ENCODE data around the gene FBXL13. TPM values are rescaled to one million over a fixed set of nuclear protein-coding genes. Genes with fewer than 3 reads are reported as not detected.

The FBXL13 gene
- total and polyA plus RNA-seq, 2 experiments from 2014 or later: 0.24 to 0.43 TPM

- Histone ChIP-seq H3K9ac (no peak overlapping the region), H3K27me3 (replicated peaks; ENCODE audit: insufficient read depth) (no peaks in the 10 kb centered on the region), H3K9me3 (ENCODE audit: low read depth) (no peaks in the 10 kb centered on the region), H3K4me3 (no peak overlapping the region), H3K4me1 (ENCODE audit: insufficient read depth) (peaks cover 7% of the 10 kb centered on the region; the same call in 1 of the 2 replicates), H2AFZ (no peak overlapping the region), H3K36me3 (ENCODE audit: low read depth) (no peaks in the 10 kb centered on the region), H3K4me2 (ENCODE audit: unreplicated experiment) (no peak overlapping the region), H3K9me2 (ENCODE audit: insufficient read depth) (no peaks in the 10 kb centered on the region), H3K27ac (no peak overlapping the region), H3F3A (ENCODE audit: insufficient read depth) (no peaks in the 10 kb centered on the region; the same call in 1 of the 2 replicates), H4K20me1 (ENCODE audit: insufficient read depth) (no peaks in the 10 kb centered on the region), H3K79me2 (ENCODE audit: insufficient read depth) (peaks cover 61% of the 10 kb centered on the region)
- TF ChIP-seq EZH2 (IDR thresholded peaks at IDR 0.05; ENCODE audit: insufficient read depth, poor library complexity, severe bottlenecking): no peak
- TF ChIP-seq EZH2phosphoT487 (IDR thresholded peaks at IDR 0.05; ENCODE audit: insufficient read depth, low read depth): no peak
- no peak for DNase-seq
- in situ Hi-C loops (cut with MboI): no loop called here
- 97 to 100% methylated on average over 3 of the region's 3 CpGs for WGBS, 2 experiments (ENCODE audit: low coverage in 1 of 2, low lambda C conversion rate in 2 of 2, missing lambda C conversion rate in 2 of 2)
Observed at GRCh38 chr7:103077318-103077717, 2.7 kb upstream of the FBXL13 start.

GRCh38 chr7:103076764-103077163 lies 2.2 kb upstream of the FBXL13 start:
- no peak overlapping the region for H3K4me3 ChIP-seq
- no peak overlapping the region for H2AFZ ChIP-seq
- peaks cover 7% of the 10 kb centered on the region; the same call in 1 of the 2 replicates for H3K4me1 ChIP-seq (ENCODE audit: insufficient read depth)
- H3F3A ChIP-seq (ENCODE audit: insufficient read depth): no peaks in the 10 kb centered on the region; the same call in 1 of the 2 replicates
- 98 to 100% methylated on average over 7 of the region's 7 CpGs for WGBS, 2 experiments (ENCODE audit: low coverage in 1 of 2, low lambda C conversion rate in 2 of 2, missing lambda C conversion rate in 2 of 2)
- in situ Hi-C loops (cut with MboI): no loop called here
- no peak overlapping the region for H3K4me2 ChIP-seq (ENCODE audit: unreplicated experiment)
- peaks cover 56% of the 10 kb centered on the region for H3K79me2 ChIP-seq (ENCODE audit: insufficient read depth)
- H3K27ac ChIP-seq: no peak overlapping the region
- H3K9ac ChIP-seq: no peak overlapping the region
- no peaks in the 10 kb centered on the region for H3K36me3 ChIP-seq (ENCODE audit: low read depth)
- no peaks in the 10 kb centered on the region for H3K9me2 ChIP-seq (ENCODE audit: insufficient read depth)
- no peak for DNase-seq
- no peak for TF ChIP-seq EZH2phosphoT487 (IDR thresholded peaks at IDR 0.05; ENCODE audit: insufficient read depth, low read depth)
- TF ChIP-seq EZH2 (IDR thresholded peaks at IDR 0.05; ENCODE audit: insufficient read depth, poor library complexity, severe bottlenecking): no peak
- no peaks in the 10 kb centered on the region for H3K9me3 ChIP-seq (ENCODE audit: low read depth)
- H4K20me1 ChIP-seq (ENCODE audit: insufficient read depth): no peaks in the 10 kb centered on the region
- H3K27me3 ChIP-seq (replicated peaks; ENCODE audit: insufficient read depth): no peaks in the 10 kb centered on the region

- Histone ChIP-seq H3K4me1 (ENCODE audit: insufficient read depth) (peaks cover 7% of the 10 kb centered on the region; the same call in 1 of the 2 replicates), H3K36me3 (ENCODE audit: low read depth) (no peaks in the 10 kb centered on the region), H3K9me2 (ENCODE audit: insufficient read depth) (no peaks in the 10 kb centered on the region), H3K4me2 (ENCODE audit: unreplicated experiment) (peak overlapping the region; percentile 91), H2AFZ (peak overlapping the region; percentile 93), H4K20me1 (ENCODE audit: insufficient read depth) (no peaks in the 10 kb centered on the region), H3K79me2 (ENCODE audit: insufficient read depth) (peaks cover 49% of the 10 kb centered on the region), H3K27me3 (replicated peaks; ENCODE audit: insufficient read depth) (no peaks in the 10 kb centered on the region), H3F3A (ENCODE audit: insufficient read depth) (no peaks in the 10 kb centered on the region; the same call in 1 of the 2 replicates), H3K4me3 (peak overlapping the region; percentile 87), H3K9ac (peak overlapping the region; percentile 87), H3K9me3 (ENCODE audit: low read depth) (no peaks in the 10 kb centered on the region), H3K27ac (peak overlapping the region; percentile 77)
- no peak for TF ChIP-seq EZH2 (IDR thresholded peaks at IDR 0.05; ENCODE audit: insufficient read depth, poor library complexity, severe bottlenecking)
- no peak for TF ChIP-seq EZH2phosphoT487 (IDR thresholded peaks at IDR 0.05; ENCODE audit: insufficient read depth, low read depth)
- 0 to 2% methylated on average over 19 to 36 of the region's 36 CpGs for WGBS, 2 experiments (ENCODE audit: low coverage in 1 of 2, low lambda C conversion rate in 2 of 2, missing lambda C conversion rate in 2 of 2)
- peak; percentile 85 for DNase-seq
- in situ Hi-C loops (cut with MboI): no loop called here
Observed at GRCh38 chr7:103075337-103075918, 832 bp upstream of the FBXL13 start.

GRCh38 chr7:103073989-103074518 lies 542 bp downstream of the FBXL13 start:
- Histone ChIP-seq H3K4me3 (peak overlapping the region; percentile 87), H3K9me3 (ENCODE audit: low read depth) (no peaks in the 10 kb centered on the region), H3K27ac (peak overlapping the region; percentile 77), H3K9me2 (ENCODE audit: insufficient read depth) (no peaks in the 10 kb centered on the region), H4K20me1 (ENCODE audit: insufficient read depth) (no peaks in the 10 kb centered on the region), H3K27me3 (replicated peaks; ENCODE audit: insufficient read depth) (no peaks in the 10 kb centered on the region), H3K79me2 (ENCODE audit: insufficient read depth) (peaks cover 35% of the 10 kb centered on the region), H3K4me1 (ENCODE audit: insufficient read depth) (peaks cover 7% of the 10 kb centered on the region; the same call in 1 of the 2 replicates), H3K4me2 (ENCODE audit: unreplicated experiment) (peak overlapping the region; percentile 91), H3F3A (ENCODE audit: insufficient read depth) (no peaks in the 10 kb centered on the region; the same call in 1 of the 2 replicates), H2AFZ (peak overlapping the region; percentile 93), H3K36me3 (ENCODE audit: low read depth) (no peaks in the 10 kb centered on the region), H3K9ac (peak overlapping the region; percentile 87)
- peak; percentile 40 for DNase-seq
- TF ChIP-seq EZH2phosphoT487 (IDR thresholded peaks at IDR 0.05; ENCODE audit: insufficient read depth, low read depth) (no peak), EZH2 (IDR thresholded peaks at IDR 0.05; ENCODE audit: insufficient read depth, poor library complexity, severe bottlenecking) (no peak)
- WGBS, 2 experiments (ENCODE audit: low coverage in 1 of 2, low lambda C conversion rate in 2 of 2, missing lambda C conversion rate in 2 of 2): 1 to 2% methylated on average over 6 of the region's 6 CpGs
- in situ Hi-C loops (cut with MboI): no loop called here

Measured in GM23248 (cell line).